GM18520 (cell line): ENCODE results near the gene SGMS1.
"Not testable (repeated sequence)": the region's sequence is repeated elsewhere in the genome, so short reads cannot be mapped to it uniquely, and the experiment has no call there.

Source experiments
- ATAC-seq: cut with Tn5 transposase; IDR thresholded peaks from one replicate; pipeline ENCODE4 v1.9.1; 2021; ENCODE audit not compliant: unreplicated experiment

The SGMS1 gene

GRCh38 chr10:50511492-50512213 is 112.1 kb downstream of the SGMS1 start:
- ATAC-seq, result peak; percentile 21

GRCh38 chr10:50510517-50511473 is 113.0 kb downstream of the SGMS1 start:
- ATAC-seq, result no peak

GRCh38 chr10:50508315-50509051 is 115.3 kb downstream of the SGMS1 start:
- peak; percentile 59 for ATAC-seq

- no peak for ATAC-seq
Measured at GRCh38 chr10:50506861-50507573, 116.7 kb downstream of the SGMS1 start.

- ATAC-seq, result no peak
Measured at GRCh38 chr10:50504389-50504788, 119.4 kb downstream of the SGMS1 start.

- ATAC-seq, result no peak
Measured at GRCh38 chr10:50503661-50504320, 120.0 kb downstream of the SGMS1 start.

GRCh38 chr10:50503156-50503555 is 120.6 kb downstream of the SGMS1 start:
- ATAC-seq, result not testable (repeated sequence)

GRCh38 chr10:50501924-50502452 is 121.8 kb downstream of the SGMS1 start:
- ATAC-seq, result no peak

- ATAC-seq, result no peak
Measured at GRCh38 chr10:50501478-50501877, 122.3 kb downstream of the SGMS1 start.

- ATAC-seq, result no peak
Measured at GRCh38 chr10:50498465-50498864, 125.3 kb downstream of the SGMS1 start.

- peak; percentile 95 for ATAC-seq
Measured at GRCh38 chr10:50497758-50498157, 126.0 kb downstream of the SGMS1 start.

GRCh38 chr10:50496228-50496627 is 127.5 kb downstream of the SGMS1 start:
- ATAC-seq, result no peak

- no peak for ATAC-seq
Measured at GRCh38 chr10:50490241-50490640, 133.5 kb downstream of the SGMS1 start.

GRCh38 chr10:50484550-50484949 is 139.2 kb downstream of the SGMS1 start:
- not testable (repeated sequence) for ATAC-seq

GRCh38 chr10:50480054-50481007 is 143.4 kb downstream of the SGMS1 start:
- no peak for ATAC-seq

GRCh38 chr10:50477287-50478203 is 146.2 kb downstream of the SGMS1 start:
- no peak for ATAC-seq

GRCh38 chr10:50473756-50474155 is 150.0 kb downstream of the SGMS1 start:
- no peak for ATAC-seq

GRCh38 chr10:50472914-50473313 is 150.8 kb downstream of the SGMS1 start:
- ATAC-seq, result no peak
